ENCODE results near the gene CCDC169.

Gene CCDC169

DNA sequence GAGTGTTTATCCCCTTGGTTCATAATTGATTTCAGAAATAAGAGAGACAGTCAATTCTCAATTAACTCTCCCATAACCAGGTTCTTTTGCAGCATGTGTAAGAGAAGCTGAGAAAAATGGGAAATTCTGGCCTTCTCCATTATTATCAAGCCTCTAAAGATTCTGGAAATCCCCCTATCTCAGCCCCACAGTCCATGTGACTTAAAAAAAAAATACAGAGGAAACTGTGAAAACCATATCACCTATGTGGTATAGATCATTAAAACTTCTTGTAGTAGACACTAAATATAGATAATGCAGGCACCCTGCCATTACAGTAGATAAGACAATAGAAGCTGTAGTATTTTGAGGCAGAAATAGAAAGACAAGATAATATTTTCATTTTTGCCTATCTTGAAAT is 48.9 kb downstream of the CCDC169 start:
- FAIRE-seq: no peak
- no peak for DNase-seq (ENCODE audit: low spot score)

DNA sequence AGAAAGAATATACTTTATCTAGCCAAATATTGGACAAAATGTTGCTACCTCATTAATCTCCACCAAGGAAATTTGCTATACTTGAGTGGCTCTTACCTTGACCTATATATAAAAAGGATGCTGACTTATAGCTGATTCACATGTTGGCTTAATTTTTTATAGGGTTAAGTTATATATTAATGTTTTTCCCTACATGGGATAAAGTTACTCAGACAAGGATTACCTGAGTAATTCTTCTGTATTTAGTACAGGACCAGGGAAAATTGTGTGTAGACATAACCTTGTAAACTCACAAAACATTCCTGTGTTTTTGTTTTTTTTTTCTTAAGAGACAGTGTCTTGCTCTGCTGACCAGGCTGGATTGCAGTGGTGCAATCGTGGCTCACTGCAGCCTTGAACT is 52.6 kb downstream of the CCDC169 start:
- FAIRE-seq (peak; percentile 95), DNase-seq (ENCODE audit: low spot score) (peak; percentile 63)

DNA sequence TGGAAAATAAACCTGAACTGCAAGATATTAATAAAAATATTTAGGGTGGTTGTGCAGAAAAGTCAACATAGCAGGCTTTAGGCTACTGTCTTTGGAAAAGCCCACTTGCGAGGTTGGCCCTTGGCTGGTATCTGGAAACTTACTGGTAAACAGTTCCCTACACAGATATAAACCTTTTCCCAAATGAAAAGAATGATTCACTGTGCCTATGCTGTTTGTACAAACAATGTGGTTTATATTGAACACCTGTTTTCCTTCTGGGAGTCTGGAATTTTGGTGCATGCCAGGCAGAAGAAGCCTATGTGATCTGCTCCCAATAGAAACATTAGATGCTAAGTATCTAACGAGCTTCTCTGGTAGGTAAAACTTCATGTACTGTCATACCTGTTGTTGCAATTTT is 53.5 kb downstream of the CCDC169 start:
- FAIRE-seq: no peak

DNA sequence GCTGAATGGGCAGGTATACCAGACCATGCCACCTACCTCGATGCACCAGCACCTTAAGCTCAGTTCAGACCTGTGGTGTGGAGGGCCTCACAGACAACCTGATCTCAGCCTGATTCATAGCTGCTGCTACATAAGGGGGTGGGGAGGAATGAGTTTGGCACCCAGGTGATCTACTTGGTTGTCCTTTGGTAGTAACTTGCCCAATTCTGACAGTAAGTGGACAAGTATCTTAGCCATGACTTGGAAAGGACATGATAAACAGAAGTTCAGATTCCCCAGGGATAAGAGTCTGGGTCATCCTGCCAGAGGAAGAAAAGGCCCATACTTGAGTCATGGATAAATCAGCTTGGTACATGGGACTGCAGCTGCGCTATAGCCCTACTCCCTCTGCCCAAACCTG is 54.9 kb downstream of the CCDC169 start:
- DNase-seq (ENCODE audit: low spot score) (no peak), FAIRE-seq (no peak)

More for the DNA sequence above, 53.5 kb downstream of the CCDC169 start:
- no peak for DNase-seq (ENCODE audit: low spot score)

DNA sequence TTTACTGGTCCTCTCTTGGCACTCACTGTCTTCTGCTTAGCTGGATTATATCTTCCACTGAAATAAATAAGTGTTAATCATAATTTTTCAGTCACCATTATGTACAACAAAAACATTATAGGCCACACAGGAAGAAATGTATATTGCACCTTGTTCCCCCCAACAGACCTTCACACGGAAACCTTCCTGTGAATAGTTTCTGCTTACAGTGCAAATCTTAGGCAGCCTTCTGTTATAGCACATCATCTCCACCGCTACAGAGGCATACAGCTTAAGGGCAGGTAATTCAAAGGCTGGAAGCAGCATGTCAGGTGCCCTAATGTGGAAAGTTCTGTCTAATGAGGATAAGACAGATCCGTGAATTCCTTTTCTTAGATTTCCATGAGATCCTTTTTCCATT is 66.4 kb downstream of the CCDC169 start:
- DNase-seq (ENCODE audit: low spot score) (no peak), FAIRE-seq (no peak)

DNA sequence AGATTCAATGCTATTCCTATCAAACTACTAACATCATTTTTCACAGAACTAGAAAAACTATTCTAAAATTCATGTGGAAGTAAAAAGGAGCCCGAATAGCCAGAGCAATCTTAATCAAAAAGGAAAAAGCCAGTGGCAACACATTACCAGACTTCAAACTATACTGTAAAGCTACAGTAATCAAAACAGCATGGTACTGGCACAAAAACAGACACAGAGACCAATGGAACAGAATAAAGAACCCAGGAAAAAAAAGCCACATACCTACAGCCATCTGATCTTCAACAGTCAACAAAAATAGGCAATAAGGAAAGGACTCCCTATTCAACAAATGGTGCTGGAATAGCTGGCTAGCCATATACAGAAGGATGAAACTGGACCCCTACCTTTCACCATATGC is 72.9 kb downstream of the CCDC169 start:
- no peak for DNase-seq (ENCODE audit: low spot score)
- no peak for FAIRE-seq

DNA sequence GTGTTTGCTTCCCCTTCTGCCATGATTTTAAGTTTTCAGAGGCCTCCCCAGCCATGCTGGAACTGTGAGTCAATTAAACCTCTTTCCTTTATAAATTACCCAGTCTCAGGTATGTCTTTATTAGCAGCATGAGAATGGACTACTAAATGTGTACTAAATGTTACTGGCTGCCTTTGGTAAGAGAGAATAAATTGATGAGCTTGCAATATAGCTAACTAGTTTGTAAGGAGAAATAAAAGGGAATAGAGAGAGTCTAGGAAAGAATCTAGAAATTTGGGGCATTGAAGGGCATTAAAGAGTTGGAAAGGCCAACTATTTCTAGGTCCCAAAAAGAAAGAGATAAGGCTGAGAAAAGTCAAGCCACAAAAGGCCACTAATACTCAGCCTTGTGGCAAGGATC is 77.7 kb downstream of the CCDC169 start:
- DNase-seq (ENCODE audit: low spot score): no peak
- FAIRE-seq: no peak

DNA sequence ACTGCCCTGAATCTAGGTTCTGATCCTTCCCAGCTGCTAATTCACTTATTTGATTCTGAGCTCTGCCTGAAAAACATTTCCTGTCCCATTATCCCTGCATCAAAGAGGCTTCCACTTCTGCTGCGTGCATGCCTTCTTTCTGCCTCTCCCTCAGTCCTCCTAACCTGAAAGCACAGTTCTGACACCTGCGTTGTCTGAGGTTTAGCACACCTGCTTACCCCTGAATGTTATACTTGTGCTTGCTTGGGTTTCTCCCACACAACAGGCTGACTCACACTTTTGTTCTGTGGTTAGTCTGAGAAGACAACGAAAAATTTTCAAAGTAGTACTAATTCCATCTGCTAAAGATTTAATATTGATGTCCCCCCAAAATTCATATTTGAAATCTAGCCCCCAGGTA is 80.2 kb downstream of the CCDC169 start:
- DNase-seq (ENCODE audit: low spot score): no peak
- FAIRE-seq: no peak

DNA sequence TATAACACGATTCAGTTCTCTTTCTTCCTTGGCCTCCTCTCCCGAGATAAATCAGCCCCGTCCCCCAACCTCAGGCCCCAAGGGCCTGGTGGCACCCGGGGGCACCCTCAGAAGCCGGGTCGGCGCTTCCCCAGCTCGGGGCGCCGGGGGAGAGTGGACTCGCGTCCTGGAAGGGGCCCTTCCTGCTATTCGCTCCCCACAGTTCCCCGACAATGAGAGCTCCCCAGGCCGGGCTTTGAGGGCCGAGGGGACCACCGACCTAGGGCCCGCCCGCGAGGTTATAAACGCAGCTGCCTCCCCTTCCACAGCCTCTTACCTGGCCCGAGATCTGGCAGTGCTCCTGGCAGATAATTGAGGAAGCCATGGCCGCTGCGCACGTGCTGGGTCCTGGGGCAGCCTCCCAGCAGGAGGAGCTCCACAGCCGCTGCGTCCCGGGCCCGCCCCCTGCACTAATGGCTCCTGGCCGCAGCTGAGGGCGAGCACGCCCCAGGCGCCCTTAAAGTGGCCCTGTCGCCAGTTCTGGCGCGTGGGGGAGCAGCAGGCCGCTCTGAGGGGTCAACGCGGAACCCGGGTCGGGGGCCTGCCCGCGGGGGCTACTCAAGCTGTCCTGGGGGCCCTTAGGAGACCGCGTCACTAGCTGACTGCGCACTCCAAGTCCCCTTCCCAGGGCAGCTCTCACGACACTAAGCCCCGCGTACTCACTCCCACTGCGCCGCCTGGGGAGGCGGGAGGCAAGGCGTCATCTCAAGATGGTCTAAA is 83.3 kb downstream of the CCDC169 start, which contains the start of gene SOHLH2:
Gene SOHLH2, minus strand, starts transcription at position 394 of the 759 bp plus-strand sequence. Its CDS starts 30 bp downstream, at position 364.
- DNase-seq (ENCODE audit: low spot score): no peak
- no peak for FAIRE-seq

DNA sequence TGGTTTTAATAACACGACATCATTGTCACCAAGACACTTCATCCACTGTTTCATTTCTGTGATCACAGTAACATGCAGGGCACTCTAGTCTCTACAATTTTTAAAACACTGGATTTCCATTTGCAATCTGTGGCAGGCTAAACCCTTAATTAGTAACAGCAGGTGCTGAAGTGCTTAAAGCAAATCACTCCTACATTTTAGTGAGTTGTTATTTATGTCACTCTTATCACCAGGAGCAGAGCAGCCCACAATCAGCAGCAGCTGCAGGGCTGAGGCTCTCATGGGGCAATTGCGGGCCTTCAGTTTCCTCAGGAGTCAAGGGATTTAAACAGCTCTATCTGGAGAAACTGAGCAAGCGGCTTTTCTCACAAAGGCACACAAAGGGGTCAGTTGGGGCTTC is 84.8 kb downstream of the CCDC169 start:
- FAIRE-seq (no peak), DNase-seq (ENCODE audit: low spot score) (no peak)

DNA sequence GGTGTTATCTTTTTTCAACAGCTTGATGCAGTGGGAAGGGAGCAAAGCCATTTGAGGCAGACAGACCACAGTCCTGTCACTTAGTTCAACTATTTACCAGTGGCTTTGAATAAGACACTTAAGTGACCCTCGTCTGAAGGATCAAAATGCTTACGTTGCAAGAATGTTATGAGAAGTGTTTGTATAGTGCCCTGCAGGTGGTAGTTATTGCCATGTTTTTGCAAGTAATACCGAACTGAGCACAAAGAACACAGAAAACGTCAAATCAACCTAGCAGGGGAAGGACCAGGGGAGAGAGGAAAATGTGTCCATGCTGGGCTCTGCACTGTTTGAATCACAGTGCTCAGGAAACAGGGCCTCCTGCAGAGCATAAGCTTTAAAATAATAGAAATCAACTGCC is 86.0 kb downstream of the CCDC169 start:
- DNase-seq (ENCODE audit: low spot score): no peak
- no peak for FAIRE-seq

DNA sequence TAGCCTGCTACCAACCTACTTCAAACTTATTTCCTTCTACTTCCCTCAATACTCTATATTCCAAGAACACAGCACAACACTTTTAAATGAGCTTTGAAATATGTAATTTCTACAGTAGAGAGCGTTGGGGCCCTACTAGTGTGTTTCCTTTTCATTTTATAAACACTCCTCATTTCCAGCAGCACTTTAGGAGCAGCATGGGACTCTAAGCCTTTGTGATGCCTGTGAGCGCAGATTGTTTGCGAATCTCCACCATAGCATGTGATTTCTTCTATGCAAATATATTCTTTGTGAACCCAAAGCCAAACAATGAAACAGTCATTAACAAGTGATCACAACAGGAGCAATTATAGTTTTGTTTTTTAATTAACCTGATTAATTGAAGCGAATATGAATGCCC is 86.9 kb downstream of the CCDC169 start:
- FAIRE-seq (no peak), DNase-seq (ENCODE audit: low spot score) (no peak)

DNA sequence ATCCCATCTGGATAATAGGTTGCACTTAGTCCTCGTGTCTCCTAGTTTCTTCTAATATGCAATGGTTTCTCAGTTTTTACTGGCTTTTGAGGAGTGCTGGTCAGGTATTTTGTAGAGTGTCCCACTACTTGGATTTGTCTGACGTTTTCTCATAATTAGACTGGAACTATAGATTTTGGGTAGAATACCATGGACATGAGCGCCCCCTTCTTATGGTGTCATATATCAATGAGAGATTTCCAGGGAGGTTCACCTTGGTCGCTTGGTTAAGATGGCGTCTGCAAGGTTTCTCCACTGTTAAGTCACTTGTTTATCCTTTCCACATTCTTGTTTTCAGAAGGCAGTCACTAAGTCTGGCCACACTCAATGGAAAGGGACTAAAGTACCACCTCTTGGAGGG is 89.9 kb downstream of the CCDC169 start:
- FAIRE-seq: no peak

DNA sequence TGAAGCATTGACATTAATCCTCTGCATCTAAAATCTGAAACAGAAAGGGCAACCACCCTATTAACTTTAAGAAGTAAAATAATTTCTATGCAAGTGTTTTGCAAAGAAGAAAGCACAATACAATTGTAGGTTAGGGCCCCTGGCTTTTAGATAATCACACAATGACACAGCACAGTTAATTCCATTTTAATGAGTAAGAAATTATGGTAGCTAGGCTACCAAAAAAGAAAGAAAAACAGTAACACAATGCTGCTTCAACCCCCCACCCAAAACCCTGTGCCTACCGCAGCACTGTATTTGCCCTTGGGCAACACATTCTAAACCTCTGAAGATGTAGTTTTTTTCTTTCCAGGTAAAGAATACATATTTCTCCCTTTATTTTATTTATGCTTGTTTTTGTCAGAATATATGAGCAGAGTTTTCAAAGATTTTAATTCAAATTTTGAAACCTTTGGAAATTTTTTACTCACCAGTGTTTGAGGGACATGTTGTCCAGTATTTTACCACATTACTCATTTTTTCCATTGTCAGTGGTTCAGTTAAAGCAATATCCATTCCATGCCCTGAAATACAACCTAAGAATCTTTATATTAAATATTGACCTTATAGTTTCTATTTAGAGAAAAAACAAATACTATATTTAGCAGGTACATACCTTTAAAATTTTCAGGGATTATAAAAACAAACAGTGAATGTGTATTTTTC is 104.3 kb downstream of the CCDC169 start:
- DNase-seq (ENCODE audit: low spot score): no peak
- no peak for FAIRE-seq

More for the DNA sequence above, 89.9 kb downstream of the CCDC169 start:
- DNase-seq (ENCODE audit: low spot score): no peak

DNA sequence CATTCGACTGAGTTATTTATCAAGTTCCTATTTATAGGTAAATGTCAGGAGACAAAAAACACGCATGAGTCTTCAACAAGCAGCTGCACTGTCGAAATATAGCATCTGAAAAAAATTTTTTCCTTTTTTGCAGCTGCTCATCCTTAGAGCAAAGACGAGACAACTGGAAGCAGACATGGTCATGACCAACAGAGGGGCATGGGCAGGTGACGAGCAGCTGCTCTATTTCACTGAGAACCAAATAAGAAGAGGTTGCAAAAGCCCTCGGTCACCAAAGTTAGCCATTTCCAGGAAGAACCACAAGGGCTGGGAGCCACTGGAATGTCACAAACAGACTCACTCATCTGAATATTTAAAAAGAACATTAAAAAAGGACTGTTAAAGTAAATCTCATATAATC is 105.4 kb downstream of the CCDC169 start:
- DNase-seq (ENCODE audit: low spot score) (no peak), FAIRE-seq (no peak)

DNA sequence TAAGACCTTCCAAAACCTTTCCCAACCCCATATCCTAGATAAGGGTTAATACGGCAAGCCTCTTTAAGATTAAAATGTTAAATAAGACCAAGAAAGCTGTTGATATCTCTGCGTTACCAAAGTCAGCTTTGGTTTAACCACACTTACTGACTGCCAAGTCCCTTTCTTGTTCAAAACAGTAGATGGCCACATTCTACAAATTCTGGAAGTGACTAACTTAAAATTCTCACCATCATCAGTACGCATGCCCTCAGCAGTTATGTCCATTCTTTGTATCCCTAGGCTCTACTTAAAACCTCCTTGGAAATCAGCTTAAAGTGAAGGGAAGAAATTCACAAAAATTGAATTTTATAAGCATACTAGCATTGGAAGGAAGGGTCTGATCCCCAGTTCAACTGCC is 106.8 kb downstream of the CCDC169 start:
- DNase-seq (ENCODE audit: low spot score) (no peak), FAIRE-seq (no peak)

DNA sequence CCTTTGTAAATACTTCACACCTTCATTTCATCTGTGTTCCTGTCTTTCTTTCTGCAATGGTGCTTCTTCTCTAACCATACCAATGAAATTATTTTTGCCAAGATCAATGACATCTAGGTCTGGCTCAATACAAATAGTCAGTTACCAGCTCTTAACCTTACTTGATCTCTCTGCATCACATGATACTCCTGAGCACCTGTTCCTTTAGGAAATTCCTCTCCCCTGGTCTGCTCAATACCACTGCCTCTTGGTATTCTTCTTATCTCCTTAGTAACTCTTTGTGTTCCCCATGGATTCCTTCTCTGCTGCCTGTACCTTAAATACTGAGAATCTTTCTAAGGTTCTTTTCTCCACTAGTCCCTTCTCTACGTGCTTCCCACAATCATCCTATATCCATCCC is 109.2 kb downstream of the CCDC169 start:
- FAIRE-seq: no peak
- no peak for DNase-seq (ENCODE audit: low spot score)

DNA sequence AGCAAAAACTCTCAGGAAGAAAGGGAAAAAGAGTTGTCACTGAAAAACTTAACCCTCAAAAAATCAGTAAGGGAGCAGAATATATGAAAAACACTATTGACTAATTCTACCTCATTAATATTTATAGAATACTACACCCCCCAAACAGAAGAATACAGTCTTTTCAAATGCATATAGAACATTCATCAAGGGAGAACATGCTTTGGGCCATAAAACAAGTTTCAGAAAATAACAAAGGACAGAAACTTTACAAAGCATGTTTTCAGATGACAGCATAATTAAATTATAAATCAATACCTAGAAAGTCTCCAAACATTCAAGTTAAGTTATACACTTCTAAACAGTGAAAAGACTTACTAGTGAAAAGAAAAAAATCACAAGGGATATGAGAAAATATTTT is 113.7 kb downstream of the CCDC169 start:
- DNase-seq (ENCODE audit: low spot score): no peak
- no peak for FAIRE-seq
